PC-9 (cell line): ENCODE measurements around the gene CYP4A22. TPM values are rescaled to one million over a fixed set of nuclear protein-coding genes. Genes with fewer than 3 reads are reported as not detected.
"Not testable (repeated sequence)": the region's sequence is repeated elsewhere in the genome, so short reads cannot be mapped to it uniquely, and the experiment has no call there.

ENCODE experiments used
- BruUV-seq: library from RNA; stranded (reverse); fragments of 400-500 nt; replicated peaks from 2 replicates; lab custom pipeline; 2021; lab: Mats Ljungman, UMichigan
- CTCF ChIA-PET: fragments of 300-600 bp; sonication (Branson Sonifier 250); formaldehyde crosslinking; loops from one replicate; lab custom pipeline; 2022; ENCODE audit warnings: antibody characterized with exemption; lab: Charles Lee
- POLR2A ChIA-PET: fragments of 300-600 bp; sonication (Branson Sonifier 250); formaldehyde crosslinking; loops from one replicate; lab custom pipeline; 2022; ENCODE audit warnings: antibody characterized with exemption; ENCODE audit not compliant: unreplicated experiment; lab: Charles Lee
- DNase-seq, 2 experiments: peaks; one replicate each; pipeline versions ENCODE4 v3.0.0 to v3.0.0-alpha.2; 2015 to 2022; ENCODE audit warnings: mixed read lengths in 1 of 2
- H2AFZ ChIP-seq: fragments of 200-600 bp; sonication (generic); 2 replicates; pipeline ENCODE4 v1.8.1; 2017; ENCODE audit warnings: antibody characterized with exemption
- H3F3A ChIP-seq: fragments of 200-600 bp; sonication (generic); 2 replicates; pipeline ENCODE4 v1.8.1; 2017; ENCODE audit warnings: antibody characterized with exemption, mild to moderate bottlenecking, low read depth; ENCODE audit not compliant: insufficient read depth
- H3K27ac ChIP-seq: fragments of 200-600 bp; sonication (generic); 2 replicates; pipeline ENCODE4 v1.6.1; 2016; ENCODE audit warnings: mixed run types
- H3K27me3 ChIP-seq: fragments of 200-600 bp; sonication (generic); 2 replicates; pipeline ENCODE4 v1.6.1; 2016; ENCODE audit warnings: low read depth, mixed run types; ENCODE audit not compliant: insufficient read depth
- H3K36me3 ChIP-seq: fragments of 200-600 bp; sonication (generic); 2 replicates; pipeline ENCODE4 v1.6.1; 2016; ENCODE audit warnings: low read depth, mixed run types
- H3K4me1 ChIP-seq: fragments of 200-600 bp; sonication (generic); replicated peaks from 2 replicates; pipeline ENCODE4 v1.6.1; 2016; ENCODE audit warnings: mixed run types; ENCODE audit not compliant: insufficient read depth
- H3K4me2 ChIP-seq: fragments of 200-600 bp; sonication (generic); 2 replicates; pipeline ENCODE4 v1.6.1; 2017; ENCODE audit warnings: mixed run types
- H3K4me3 ChIP-seq: fragments of 200-600 bp; sonication (generic); 2 replicates; pipeline ENCODE4 v1.6.1; 2016; ENCODE audit warnings: mixed run types
- H3K79me2 ChIP-seq: fragments of 200-600 bp; sonication (generic); 2 replicates; pipeline ENCODE4 v1.6.1; 2017; ENCODE audit warnings: low read depth, mixed run types
- H3K9me2 ChIP-seq: fragments of 200-600 bp; sonication (generic); 2 replicates; pipeline ENCODE4 v1.8.1; 2017; ENCODE audit warnings: mild to moderate bottlenecking; ENCODE audit not compliant: insufficient read depth
- H3K9me3 ChIP-seq: fragments of 200-600 bp; sonication (generic); 2 replicates; pipeline ENCODE4 v1.8.1; 2016; ENCODE audit warnings: low read depth; ENCODE audit not compliant: insufficient read depth
- H4K20me1 ChIP-seq: fragments of 200-600 bp; sonication (generic); 2 replicates; pipeline ENCODE4 v1.8.1; 2017; ENCODE audit not compliant: insufficient read depth
- CTCF ChIP-seq: fragments of 200-600 bp; sonication (generic); conservative IDR thresholded peaks from 2 replicates; pipeline ENCODE4 v1.6.1; 2017; ENCODE audit warnings: mixed run types, antibody characterized with exemption, mild to moderate bottlenecking, moderate library complexity
- EZH2 ChIP-seq: fragments of 200-600 bp; sonication (generic); IDR thresholded peaks from 2 replicates; pipeline ENCODE4 v1.8.0; 2017; ENCODE audit warnings: antibody characterized with exemption, low read depth
- intact Hi-C: fragments of 100-400 bp; cut with micrococcal nuclease; formaldehyde crosslinking; loops from one replicate; pipeline ENCODE4 v1.10.0; 2022; ENCODE audit not compliant: unreplicated experiment
- total RNA-seq: library from RNA; stranded (reverse); gene quantifications from 2 replicates; pipeline ENCODE4 v1.2.3, GENCODE V29; 2021

The CYP4A22 gene
- total RNA-seq, 1 experiment from 2014 or later: not detected

- BruUV-seq: no TSS peak
- ChIA-PET CTCF (interaction anchor here (2.4 to 2.5 kb wide), 2 partner anchors 13 to 71 kb away, joined by 12 to 17 read pairs; no protein-coding TSS in a partner anchor), POLR2A (no interaction called here)
- Histone ChIP-seq H2AFZ (no peak overlapping the region), H3F3A (no peaks in the 10 kb centered on the region), H3K4me3 (no peak overlapping the region), H3K4me2 (no peak overlapping the region), H3K9me3 (no peaks in the 10 kb centered on the region), H3K4me1 (no peaks in the 10 kb centered on the region), H3K27ac (no peak overlapping the region), H3K79me2 (no peaks in the 10 kb centered on the region), H4K20me1 (no peaks in the 10 kb centered on the region), H3K36me3 (no peaks in the 10 kb centered on the region), H3K27me3 (no peaks in the 10 kb centered on the region), H3K9me2 (no peaks in the 10 kb centered on the region)
- TF ChIP-seq EZH2 (no peak), CTCF (no peak)
- no peak for DNase-seq
- intact Hi-C loops: loop anchor here (5.0 kb wide), 1 partner anchor 245 kb away; the partner anchor contains the start of gene FOXD2
Measured at GRCh38 chr1:47191940-47192457, 54.8 kb downstream of the CYP4A22 start.

GRCh38 chr1:47192458-47193384 is 55.5 kb downstream of the CYP4A22 start:
- H2AFZ ChIP-seq: no peak overlapping the region
- H3K4me2 ChIP-seq: no peak overlapping the region; the same call in 1 of the 2 replicates
- H3F3A ChIP-seq: no peaks in the 10 kb centered on the region
- H3K4me1 ChIP-seq: no peaks in the 10 kb centered on the region
- ChIA-PET CTCF (interaction anchor here (0.6 to 2.5 kb wide), 6 partner anchors 13 to 202 kb away, joined by 3 to 17 read pairs (median 4); no protein-coding TSS in a partner anchor), POLR2A (interaction anchor here (0.6 kb wide), 1 partner anchor 49 kb away, joined by 4 read pairs; no protein-coding TSS in a partner anchor)
- no peaks in the 10 kb centered on the region for H4K20me1 ChIP-seq
- intact Hi-C loops: loop anchor here (1.0 to 5.0 kb wide), 2 partner anchors 71 to 245 kb away; partner anchors contain the start of gene FOXD2
- peak; percentile 95 for TF ChIP-seq CTCF
- no peak for TF ChIP-seq EZH2
- no peak overlapping the region for H3K27ac ChIP-seq
- H3K9me2 ChIP-seq: no peaks in the 10 kb centered on the region
- H3K9me3 ChIP-seq: no peaks in the 10 kb centered on the region
- no peaks in the 10 kb centered on the region for H3K27me3 ChIP-seq
- no peak overlapping the region for H3K4me3 ChIP-seq
- no TSS peak for BruUV-seq
- peak; percentile 57 to 69 for DNase-seq
- H3K36me3 ChIP-seq: no peaks in the 10 kb centered on the region
- no peaks in the 10 kb centered on the region for H3K79me2 ChIP-seq

GRCh38 chr1:47193496-47193895 is 56.3 kb downstream of the CYP4A22 start:
- CTCF ChIA-PET: interaction anchor here (0.6 to 2.5 kb wide), 5 partner anchors 14 to 201 kb away, joined by 3 to 17 read pairs (median 4); no protein-coding TSS in a partner anchor
- intact Hi-C loops: loop anchor here (1.0 to 5.0 kb wide), 2 partner anchors 70 to 244 kb away; partner anchors contain the start of gene FOXD2
- H3K9me3 ChIP-seq, H3K36me3 ChIP-seq, H3K4me1 ChIP-seq, H3K4me2 ChIP-seq, H3K27me3 ChIP-seq, H3K9me2 ChIP-seq, H2AFZ ChIP-seq, H4K20me1 ChIP-seq, DNase-seq, BruUV-seq, H3K27ac ChIP-seq, H3F3A ChIP-seq, H3K4me3 ChIP-seq, H3K79me2 ChIP-seq: not testable (repeated sequence)
- POLR2A ChIA-PET: interaction anchor here (0.6 kb wide), 1 partner anchor 48 kb away, joined by 4 read pairs; no protein-coding TSS in a partner anchor
